CD4-positive, alpha-beta T cell treated with Interleukin-2 at 100 ng/mL for 4 hours (primary cell): ENCODE results near the gene STK38.
"Not testable (repeated sequence)": the region's sequence is repeated elsewhere in the genome, so short reads cannot be mapped to it uniquely, and the experiment has no call there.

ENCODE experiments used
- DNase-seq: peaks from one replicate; pipeline ENCODE4 v3.0.0-alpha.2; 2020; ENCODE audit warnings: low spot score

Gene STK38

DNA sequence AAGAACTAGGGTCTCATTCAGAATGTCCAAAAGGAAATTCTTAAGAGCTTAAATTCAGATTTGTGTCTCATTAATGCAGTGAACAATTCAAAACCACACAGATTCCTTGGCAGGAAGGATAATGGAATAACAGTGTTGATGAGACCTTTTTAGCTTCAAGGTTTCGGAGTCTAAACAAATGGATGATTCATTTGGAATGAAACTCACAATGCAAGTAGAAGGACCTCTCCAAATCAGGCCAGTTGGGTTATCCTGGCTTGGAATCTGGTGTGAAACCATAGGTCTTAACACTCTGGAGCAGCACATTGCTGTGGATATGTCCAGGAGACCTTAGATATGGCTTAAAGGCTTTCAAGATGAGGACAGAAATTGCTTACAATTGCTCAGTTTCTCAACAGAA is 59.6 kb downstream of the STK38 start:
- no peak for DNase-seq

DNA sequence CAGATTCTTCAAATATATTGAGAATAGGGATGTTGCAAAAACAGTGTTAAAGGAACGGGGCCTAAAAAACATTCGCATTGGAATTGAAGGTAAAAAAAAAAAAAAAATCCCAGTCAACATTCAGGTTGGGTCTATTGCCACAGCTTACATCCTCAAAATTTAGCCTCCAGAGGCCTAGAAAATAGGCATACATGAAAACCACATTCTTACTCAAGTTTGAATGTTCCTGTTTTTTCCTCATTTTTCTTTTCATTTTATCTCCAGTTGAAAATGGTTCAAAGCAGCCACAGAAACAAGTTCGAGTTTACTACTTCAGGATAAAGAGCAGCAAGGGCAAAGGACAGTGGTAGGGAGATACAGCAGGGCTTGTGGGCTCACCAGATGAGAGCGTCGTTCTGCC is 62.5 kb downstream of the STK38 start:
- no peak for DNase-seq

- not testable (repeated sequence) for DNase-seq
These were observed 64.0 kb downstream of the STK38 start for GRCh38 chr6:36483326-36483725.

GRCh38 chr6:36479256-36479655 is 68.0 kb downstream of the STK38 start:
- no peak for DNase-seq

- no peak for DNase-seq
These were observed 69.2 kb downstream of the STK38 start for GRCh38 chr6:36478051-36478526.

DNA sequence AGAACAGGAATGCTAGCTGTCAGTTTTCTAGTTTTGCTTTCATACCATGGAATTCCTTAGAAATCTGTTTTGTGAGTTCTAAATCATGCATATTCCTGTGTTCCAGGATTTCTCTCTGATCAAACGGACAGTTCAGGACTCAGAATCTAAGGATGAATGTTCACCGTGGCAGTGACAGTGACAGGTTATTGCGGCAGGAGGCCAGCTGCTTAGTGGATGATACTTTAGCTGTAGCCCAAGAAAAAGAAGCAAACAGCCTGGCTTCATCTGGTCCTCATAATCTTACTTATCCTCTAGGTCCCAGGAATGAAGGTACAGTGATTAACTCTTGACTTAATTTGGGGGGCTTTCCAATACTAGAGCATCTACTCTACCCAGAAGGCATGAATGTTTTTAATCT is 77.3 kb downstream of the STK38 start:
- no peak for DNase-seq

GRCh38 chr6:36469148-36469661 is 78.1 kb downstream of the STK38 start:
- no peak for DNase-seq

- DNase-seq, result no peak
These were observed 79.7 kb downstream of the STK38 start for GRCh38 chr6:36467625-36468024.

DNA sequence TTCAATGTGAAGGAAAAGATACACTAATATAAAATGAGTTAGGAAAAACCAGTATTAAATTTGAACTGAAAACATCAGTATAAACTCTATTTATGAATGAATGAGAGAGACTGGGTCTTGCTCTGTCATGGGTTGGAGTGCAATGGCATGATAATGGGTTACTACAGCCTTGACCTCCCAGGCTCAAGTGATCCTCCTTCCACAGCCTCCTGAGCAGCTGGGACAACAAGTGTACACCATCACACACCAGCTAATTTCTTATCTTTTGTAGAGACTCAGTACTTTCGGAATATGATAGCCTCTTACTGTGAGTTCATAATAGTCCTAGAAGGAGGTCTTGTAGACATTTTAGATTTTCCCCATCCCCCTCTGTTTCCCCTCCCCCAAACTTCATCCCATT is 83.0 kb downstream of the STK38 start:
- DNase-seq, result no peak

- no peak for DNase-seq
These were observed 83.6 kb downstream of the STK38 start for GRCh38 chr6:36463676-36464075.

DNA sequence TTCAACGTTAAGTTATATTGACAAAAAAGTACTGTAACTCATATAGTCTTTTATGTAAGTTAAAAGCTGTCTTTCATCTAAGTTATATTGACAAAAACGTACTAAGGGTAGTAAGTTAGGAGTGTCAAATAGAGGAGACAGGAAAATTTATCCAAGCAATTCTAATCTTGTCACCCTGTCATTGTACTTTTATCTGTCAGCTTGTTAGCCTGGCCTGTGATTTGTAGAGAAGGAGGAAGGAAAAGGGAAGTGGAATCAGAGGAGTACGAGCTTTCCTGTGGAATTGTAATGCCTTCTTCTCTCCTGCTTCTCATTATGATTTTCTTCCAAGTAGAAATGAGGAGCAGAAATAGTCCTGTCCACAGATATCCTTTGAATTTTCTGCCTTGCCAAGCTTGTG is 85.6 kb downstream of the STK38 start:
- no peak for DNase-seq

GRCh38 chr6:36460916-36461315 is 86.4 kb downstream of the STK38 start:
- DNase-seq, result no peak

- DNase-seq, result no peak
These were observed 87.8 kb downstream of the STK38 start for GRCh38 chr6:36459501-36459900.

DNA sequence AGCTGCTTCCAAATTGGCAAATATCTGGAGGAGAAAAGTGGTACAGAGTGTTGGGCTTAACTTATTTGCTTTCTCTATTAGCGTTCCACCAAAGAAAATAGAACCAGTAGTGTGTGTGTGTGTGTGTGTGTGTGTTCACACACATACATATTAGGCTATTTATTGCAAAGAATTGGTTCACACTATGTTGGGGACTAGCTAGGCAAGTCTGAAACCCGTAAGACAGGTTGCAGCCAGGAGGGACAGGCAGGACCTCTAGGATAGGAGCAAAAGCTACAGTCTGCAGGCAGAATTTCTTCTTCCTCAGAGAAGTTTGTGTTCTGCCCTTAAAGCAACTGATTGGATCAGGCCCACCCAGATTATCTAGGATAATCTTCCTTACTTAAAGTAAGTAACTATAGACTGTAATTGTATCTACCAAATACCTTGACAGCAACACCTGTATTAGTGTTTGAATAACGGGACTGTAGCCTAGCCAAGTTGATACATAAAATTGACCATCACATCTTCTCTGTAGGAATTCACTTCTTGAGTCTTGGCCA is 91.7 kb downstream of the STK38 start:
- DNase-seq, result no peak

- DNase-seq, result not testable (repeated sequence)
These were observed 94.4 kb downstream of the STK38 start for GRCh38 chr6:36452897-36453296.

- not testable (repeated sequence) for DNase-seq
These were observed 98.1 kb downstream of the STK38 start for GRCh38 chr6:36449173-36449572.

- DNase-seq, result no peak
These were observed 101.7 kb downstream of the STK38 start for GRCh38 chr6:36445621-36446020.

DNA sequence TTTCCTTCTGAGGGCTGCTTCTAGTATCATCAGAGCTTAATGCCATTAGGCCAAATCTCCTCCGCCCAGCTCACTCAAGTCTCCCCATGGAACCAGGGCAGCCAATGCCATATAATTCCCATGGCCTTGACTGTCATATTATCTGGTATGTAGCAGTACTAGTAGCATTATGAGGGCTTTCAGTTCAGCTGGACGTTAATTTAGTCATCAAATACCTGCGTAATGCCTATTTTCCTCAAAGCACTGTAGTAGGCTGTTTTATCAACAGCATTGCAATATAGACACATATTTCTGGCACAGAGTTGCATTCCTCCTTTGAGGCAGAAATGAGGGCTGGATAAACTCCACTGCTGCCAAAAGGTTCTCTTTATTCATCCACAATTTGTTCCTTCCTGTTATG is 102.8 kb downstream of the STK38 start:
- no peak for DNase-seq
